H9 (cell line): ENCODE results near the gene ADAM22. TPM values are rescaled to one million over a fixed set of nuclear protein-coding genes. Genes with fewer than 3 reads are reported as not detected.

Source experiments
- DNase-seq: peaks from one replicate; pipeline ENCODE4 v3.0.0-alpha.2; 2017
- H2AFZ ChIP-seq: one replicate; pipeline ENCODE4 v1.6.1; 2013; ENCODE audit warnings: mild to moderate bottlenecking, low read length, control low read depth, moderate library complexity
- H2AK5ac ChIP-seq: 2 replicates; pipeline ENCODE4 v1.6.1; 2013; ENCODE audit warnings: low read length, control low read depth, mixed read lengths; ENCODE audit not compliant: insufficient read length
- H2BK120ac ChIP-seq: one replicate; pipeline ENCODE4 v1.6.1; 2013; ENCODE audit warnings: low read depth, mild to moderate bottlenecking, low read length, control low read depth, inconsistent platforms; ENCODE audit not compliant: poor library complexity, severe bottlenecking
- H2BK12ac ChIP-seq: 2 replicates; pipeline ENCODE4 v1.6.1; 2013; ENCODE audit warnings: low read length, control low read depth, mixed read lengths, low read depth; ENCODE audit not compliant: insufficient read length
- H2BK15ac ChIP-seq: 2 replicates; pipeline ENCODE4 v1.6.1; 2013; ENCODE audit warnings: low read depth, low read length, control low read depth
- H2BK20ac ChIP-seq: one replicate; pipeline ENCODE4 v1.6.1; 2013; ENCODE audit warnings: low read depth, mild to moderate bottlenecking, low read length, control low read depth, inconsistent platforms; ENCODE audit not compliant: poor library complexity, severe bottlenecking
- H2BK5ac ChIP-seq: 2 replicates; pipeline ENCODE4 v1.6.1; 2013; ENCODE audit warnings: low read length, control low read depth, mixed read lengths; ENCODE audit not compliant: insufficient read length
- H3K14ac ChIP-seq: 2 replicates; pipeline ENCODE4 v1.6.1; 2013; ENCODE audit warnings: low read length, control low read depth; ENCODE audit not compliant: insufficient read depth
- H3K18ac ChIP-seq: 2 replicates; pipeline ENCODE4 v1.6.1; 2013; ENCODE audit warnings: low read depth, mild to moderate bottlenecking, mixed read lengths, low read length, control low read depth; ENCODE audit not compliant: insufficient read length
- H3K23ac ChIP-seq: 2 replicates; pipeline ENCODE4 v1.6.1; 2013; ENCODE audit warnings: low read length, control low read depth, mixed read lengths, low read depth; ENCODE audit not compliant: insufficient read length
- H3K23me2 ChIP-seq: 2 replicates; pipeline ENCODE4 v1.6.1; 2013; ENCODE audit warnings: low read depth, mild to moderate bottlenecking, mixed read lengths, low read length, control low read depth; ENCODE audit not compliant: insufficient read length, poor library complexity, severe bottlenecking
- H3K27ac ChIP-seq: 2 replicates; pipeline ENCODE4 v1.5.1; 2013; ENCODE audit warnings: low read length, control low read depth, mixed read lengths, low read depth; ENCODE audit not compliant: insufficient read length
- H3K27me3 ChIP-seq: 2 replicates; pipeline ENCODE4 v1.6.1; 2013; ENCODE audit warnings: low read length, control low read depth, inconsistent platforms; ENCODE audit not compliant: insufficient read depth
- H3K4ac ChIP-seq: 2 replicates; pipeline ENCODE4 v1.6.1; 2013; ENCODE audit warnings: low read depth, mild to moderate bottlenecking, control low read depth, inconsistent platforms, low read length, moderate library complexity
- H3K4me1 ChIP-seq: 2 replicates; pipeline ENCODE4 v1.6.1; 2013; ENCODE audit warnings: low read length, control low read depth, inconsistent platforms; ENCODE audit not compliant: insufficient read depth
- H3K4me2 ChIP-seq: 2 replicates; pipeline ENCODE4 v1.6.1; 2013; ENCODE audit warnings: low read length, control low read depth, mixed read lengths; ENCODE audit not compliant: insufficient read length, insufficient read depth
- H3K56ac ChIP-seq: 2 replicates; pipeline ENCODE4 v1.6.1; 2013; ENCODE audit warnings: low read depth, mild to moderate bottlenecking, mixed read lengths, low read length, control low read depth; ENCODE audit not compliant: insufficient read length
- H3K79me1 ChIP-seq: 2 replicates; pipeline ENCODE4 v1.6.1; 2013; ENCODE audit warnings: low read depth, mild to moderate bottlenecking, moderate library complexity, low read length, control low read depth, inconsistent platforms; ENCODE audit not compliant: insufficient read depth, poor library complexity, severe bottlenecking
- H3K79me2 ChIP-seq: 2 replicates; pipeline ENCODE4 v1.6.1; 2013; ENCODE audit warnings: low read length, control low read depth, inconsistent platforms; ENCODE audit not compliant: insufficient read depth
- H3K9ac ChIP-seq: 2 replicates; pipeline ENCODE4 v1.6.1; 2013; ENCODE audit warnings: low read length, control low read depth, mixed read lengths; ENCODE audit not compliant: insufficient read length; ENCODE audit errors: extremely low read depth
- H3K9me3 ChIP-seq: one replicate; pipeline ENCODE4 v1.6.1; 2013; ENCODE audit warnings: low read depth, low read length, inconsistent platforms; ENCODE audit not compliant: control insufficient read depth
- H3T11ph ChIP-seq: one replicate; pipeline ENCODE4 v1.6.1; 2013; ENCODE audit warnings: mild to moderate bottlenecking, low read length, control low read depth, inconsistent platforms
- H4K20me1 ChIP-seq: one replicate; pipeline ENCODE4 v1.6.1; 2013; ENCODE audit not compliant: control insufficient read depth, insufficient read length, insufficient read depth
- H4K5ac ChIP-seq: 2 replicates; pipeline ENCODE4 v1.6.1; 2013; ENCODE audit warnings: low read depth, mild to moderate bottlenecking, mixed read lengths, low read length, control low read depth; ENCODE audit not compliant: insufficient read length
- H4K8ac ChIP-seq: replicated peaks from 2 replicates; pipeline ENCODE4 v1.6.1; 2013; ENCODE audit warnings: low read length, control low read depth, mixed read lengths, low read depth; ENCODE audit not compliant: insufficient read length
- H4K91ac ChIP-seq: 2 replicates; pipeline ENCODE4 v1.6.1; 2013; ENCODE audit warnings: low read depth, mild to moderate bottlenecking, moderate library complexity, mixed read lengths, low read length, control low read depth; ENCODE audit not compliant: insufficient read length
- H3K27ac Mint-ChIP-seq, 3 experiments: 2 replicates in 2 of 3; 3 replicates in 1 of 3; pipeline ENCODE4 v1.8.0; 2020 to 2021; ENCODE audit warnings: mixed read lengths in 3 of 3, mild to moderate bottlenecking in 1 of 3, moderate library complexity in 1 of 3
- H3K27me3 Mint-ChIP-seq: 2 replicates; pipeline ENCODE4 v1.8.0; 2021; ENCODE audit warnings: low read depth, mild to moderate bottlenecking, moderate library complexity, mixed read lengths
- H3K36me3 Mint-ChIP-seq, 3 experiments: 2 replicates in 2 of 3; 3 replicates in 1 of 3; pipeline ENCODE4 v1.8.0; 2020 to 2021; ENCODE audit warnings: low read depth in 3 of 3, mixed read lengths in 3 of 3; ENCODE audit not compliant: insufficient read depth in 1 of 3
- H3K4me1 Mint-ChIP-seq, 2 experiments: 2 replicates each; pipeline ENCODE4 v1.8.0; 2020; ENCODE audit warnings: mixed read lengths in 2 of 2
- H3K4me3 Mint-ChIP-seq, 2 experiments: 2 replicates in 1 of 2; 3 replicates in 1 of 2; pipeline ENCODE4 v1.8.0; 2020 to 2021; ENCODE audit warnings: mild to moderate bottlenecking in 2 of 2, mixed read lengths in 2 of 2, moderate library complexity in 1 of 2
- H3K9me3 Mint-ChIP-seq, 2 experiments: 2 replicates in 1 of 2; 3 replicates in 1 of 2; pipeline ENCODE4 v1.8.0; 2020; ENCODE audit warnings: mild to moderate bottlenecking in 2 of 2, mixed read lengths in 2 of 2, moderate library complexity in 1 of 2
- WGBS: extraction: QIAGEN DNeasy Blood & Tissue Kit; methylation state at CpG from one replicate; pipeline ENCODE4 v1.1.7; 2013; ENCODE audit warnings: missing lambda C conversion rate, low lambda C conversion rate, mixed read lengths; ENCODE audit not compliant: insufficient read length; ENCODE audit errors: extremely low coverage; 5-methylcytosine and 5-hydroxymethylcytosine counted together
- total RNA-seq: library from RNA; stranded (reverse); gene quantifications from 2 replicates; pipeline ENCODE4 v1.2.1, GENCODE V29; 2021
- TF ChIP-seq, protein P1 (sequence below): fragments of 200-600 bp; sonication (generic); conservative IDR thresholded peaks from 3 replicates; pipeline ENCODE4 v1.8.0; 2021; ENCODE audit warnings: antibody characterized with exemption, mild to moderate bottlenecking

Gene ADAM22
- total RNA-seq, 1 experiment from 2014 or later, result 8.7 TPM

DNA sequence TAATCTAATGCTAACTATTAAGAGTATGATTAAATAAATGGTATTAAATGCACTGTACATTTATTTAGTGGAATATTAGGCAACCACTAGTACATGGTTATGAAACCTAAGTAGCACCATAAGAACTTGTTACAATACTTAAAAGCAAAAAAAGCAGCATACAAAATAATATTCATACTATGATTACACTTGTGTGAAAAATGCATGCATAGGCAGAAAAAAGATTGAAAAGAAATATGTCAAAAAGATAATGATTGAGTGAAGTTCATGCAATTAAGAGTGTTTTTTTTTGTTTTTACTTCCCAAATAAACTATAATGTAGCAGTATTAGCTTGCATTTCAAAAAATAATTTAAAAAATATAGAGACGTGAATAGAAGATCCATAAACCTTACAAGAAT lies 305.8 kb downstream of the ADAM22 start:
- Histone ChIP-seq H3K4me2 (no peak overlapping the region), H2BK20ac (no peak overlapping the region), H3K23me2 (no peaks in the 10 kb centered on the region), H3K18ac (no peak overlapping the region), H2AFZ (no peak overlapping the region), H3K4me1 (no peaks in the 10 kb centered on the region), H3T11ph (no peak overlapping the region), H3K79me1 (no peaks in the 10 kb centered on the region), H2BK120ac (no peak overlapping the region), H3K27me3 (no peaks in the 10 kb centered on the region), H3K4ac (no peak overlapping the region), H2BK12ac (no peak overlapping the region), H3K14ac (no peak overlapping the region), H3K27ac (no peak overlapping the region), H3K56ac (no peak overlapping the region), H2BK5ac (no peak overlapping the region), H3K23ac (no peak overlapping the region), H2BK15ac (no peak overlapping the region), H4K5ac (no peak overlapping the region), H4K8ac (no peak overlapping the region), H4K20me1 (no peaks in the 10 kb centered on the region), H3K79me2 (no peaks in the 10 kb centered on the region), H3K9ac (no peak overlapping the region), H4K91ac (no peak overlapping the region), H3K9me3 (no peaks in the 10 kb centered on the region), H2AK5ac (no peak overlapping the region)
- no peaks in the 10 kb centered on the region for H3K36me3 Mint-ChIP-seq
- H3K27ac Mint-ChIP-seq, result no peak overlapping the region
- TF ChIP-seq, protein P1, sequence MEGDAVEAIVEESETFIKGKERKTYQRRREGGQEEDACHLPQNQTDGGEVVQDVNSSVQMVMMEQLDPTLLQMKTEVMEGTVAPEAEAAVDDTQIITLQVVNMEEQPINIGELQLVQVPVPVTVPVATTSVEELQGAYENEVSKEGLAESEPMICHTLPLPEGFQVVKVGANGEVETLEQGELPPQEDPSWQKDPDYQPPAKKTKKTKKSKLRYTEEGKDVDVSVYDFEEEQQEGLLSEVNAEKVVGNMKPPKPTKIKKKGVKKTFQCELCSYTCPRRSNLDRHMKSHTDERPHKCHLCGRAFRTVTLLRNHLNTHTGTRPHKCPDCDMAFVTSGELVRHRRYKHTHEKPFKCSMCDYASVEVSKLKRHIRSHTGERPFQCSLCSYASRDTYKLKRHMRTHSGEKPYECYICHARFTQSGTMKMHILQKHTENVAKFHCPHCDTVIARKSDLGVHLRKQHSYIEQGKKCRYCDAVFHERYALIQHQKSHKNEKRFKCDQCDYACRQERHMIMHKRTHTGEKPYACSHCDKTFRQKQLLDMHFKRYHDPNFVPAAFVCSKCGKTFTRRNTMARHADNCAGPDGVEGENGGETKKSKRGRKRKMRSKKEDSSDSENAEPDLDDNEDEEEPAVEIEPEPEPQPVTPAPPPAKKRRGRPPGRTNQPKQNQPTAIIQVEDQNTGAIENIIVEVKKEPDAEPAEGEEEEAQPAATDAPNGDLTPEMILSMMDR, result no peak
- peaks cover 9 to 13% of the 10 kb centered on the region in 2 experiments for H3K4me1 Mint-ChIP-seq
- DNase-seq, result no peak
- H3K4me3 Mint-ChIP-seq, result no peak overlapping the region
- no peaks in the 10 kb centered on the region for H3K9me3 Mint-ChIP-seq
- H3K27me3 Mint-ChIP-seq, result no peaks in the 10 kb centered on the region
- no CpG with 5 or more reads among the region's 1 CpG for WGBS
